A673 (cell line): Measurements from ENCODE around the gene FAM13A. TPM values are rescaled to one million over a fixed set of nuclear protein-coding genes. Genes with fewer than 3 reads are reported as not detected.

ENCODE experiments used
- BruUV-seq: library from RNA; stranded (reverse); fragments of 400-500 nt; replicated peaks from 2 replicates; lab custom pipeline; 2021; lab: Mats Ljungman, UMichigan
- CTCF ChIA-PET: fragments of 300-600 bp; sonication (Branson Sonifier 250); formaldehyde crosslinking; loops from one replicate; lab custom pipeline; 2022; ENCODE audit warnings: antibody characterized with exemption; lab: Charles Lee
- POLR2A ChIA-PET: fragments of 300-600 bp; sonication (Branson Sonifier 250); formaldehyde crosslinking; loops from one replicate; lab custom pipeline; 2022; ENCODE audit warnings: antibody characterized with exemption; ENCODE audit not compliant: low non-redundant PET; lab: Charles Lee
- DNase-seq: peaks from one replicate; pipeline ENCODE4 v3.0.0-alpha.2; 2015; ENCODE audit warnings: low spot score
- H3K27ac ChIP-seq: fragments of 200-600 bp; sonication (generic); 2 replicates; pipeline ENCODE4 v1.5.1; 2016; ENCODE audit warnings: mixed run types, low read depth, mild to moderate bottlenecking, mixed read lengths, antibody characterized with exemption, low read length; ENCODE audit not compliant: poor library complexity, severe bottlenecking
- H3K27me3 ChIP-seq: fragments of 200-600 bp; sonication (generic); replicated peaks from 2 replicates; pipeline ENCODE4 v1.6.1; 2017; ENCODE audit warnings: mixed run types, low read depth, mild to moderate bottlenecking, mixed read lengths, antibody characterized with exemption, low read length; ENCODE audit not compliant: insufficient read depth, poor library complexity
- H3K36me3 ChIP-seq: fragments of 200-600 bp; sonication (generic); 2 replicates; pipeline ENCODE4 v1.6.1; 2016; ENCODE audit warnings: mixed run types, mild to moderate bottlenecking, mixed read lengths, antibody characterized with exemption, low read length; ENCODE audit not compliant: insufficient read depth, poor library complexity, severe bottlenecking
- H3K4me1 ChIP-seq: fragments of 200-600 bp; sonication (generic); 2 replicates; pipeline ENCODE4 v1.6.1; 2017; ENCODE audit warnings: mixed run types, mild to moderate bottlenecking, mixed read lengths, antibody characterized with exemption, low read length; ENCODE audit not compliant: insufficient read depth, poor library complexity, severe bottlenecking
- H3K4me3 ChIP-seq: fragments of 200-600 bp; sonication (generic); 2 replicates; pipeline ENCODE4 v1.5.1; 2016; ENCODE audit warnings: low read depth, mixed run types, mild to moderate bottlenecking, mixed read lengths, low read length; ENCODE audit not compliant: poor library complexity, severe bottlenecking
- H3K9me3 ChIP-seq: fragments of 200-600 bp; sonication (generic); 2 replicates; pipeline ENCODE4 v1.6.1; 2016; ENCODE audit warnings: mixed run types, low read depth, mild to moderate bottlenecking, mixed read lengths, antibody characterized with exemption, low read length; ENCODE audit not compliant: poor library complexity, severe bottlenecking
- EZH2 ChIP-seq: fragments of 200-600 bp; sonication (generic); IDR thresholded peaks from 2 replicates; pipeline ENCODE4 v1.6.1; 2017; ENCODE audit warnings: borderline replicate concordance, low read depth, mild to moderate bottlenecking, mixed read lengths, antibody characterized with exemption, low read length; ENCODE audit not compliant: poor library complexity, severe bottlenecking
- intact Hi-C: fragments of 100-400 bp; cut with micrococcal nuclease; formaldehyde crosslinking; loops from one replicate; pipeline ENCODE4 v1.10.0; 2022; ENCODE audit not compliant: unreplicated experiment
- total RNA-seq: library from RNA; stranded (reverse); gene quantifications from 2 replicates; pipeline ENCODE4 v1.2.3, GENCODE V29; 2021
- TF ChIP-seq, protein P1 (sequence below): fragments of 300-800, 200-600 bp; sonication (generic); conservative IDR thresholded peaks from 2 replicates; pipeline ENCODE4 v1.5.1; 2017; ENCODE audit warnings: low read depth, mild to moderate bottlenecking, antibody characterized with exemption, low read length, moderate library complexity, mixed read lengths

The FAM13A gene
- total RNA-seq, 1 experiment from 2014 or later = 15.5 TPM

GRCh38 chr4:89029591-89029990 lies 27.4 kb downstream of the FAM13A start:
- H3K27ac ChIP-seq = no peak overlapping the region
- no TSS peak for BruUV-seq
- no peaks in the 10 kb centered on the region for H3K4me1 ChIP-seq
- POLR2A ChIA-PET = no interaction called here
- TF ChIP-seq EZH2 = no peak
- TF ChIP-seq, protein P1, sequence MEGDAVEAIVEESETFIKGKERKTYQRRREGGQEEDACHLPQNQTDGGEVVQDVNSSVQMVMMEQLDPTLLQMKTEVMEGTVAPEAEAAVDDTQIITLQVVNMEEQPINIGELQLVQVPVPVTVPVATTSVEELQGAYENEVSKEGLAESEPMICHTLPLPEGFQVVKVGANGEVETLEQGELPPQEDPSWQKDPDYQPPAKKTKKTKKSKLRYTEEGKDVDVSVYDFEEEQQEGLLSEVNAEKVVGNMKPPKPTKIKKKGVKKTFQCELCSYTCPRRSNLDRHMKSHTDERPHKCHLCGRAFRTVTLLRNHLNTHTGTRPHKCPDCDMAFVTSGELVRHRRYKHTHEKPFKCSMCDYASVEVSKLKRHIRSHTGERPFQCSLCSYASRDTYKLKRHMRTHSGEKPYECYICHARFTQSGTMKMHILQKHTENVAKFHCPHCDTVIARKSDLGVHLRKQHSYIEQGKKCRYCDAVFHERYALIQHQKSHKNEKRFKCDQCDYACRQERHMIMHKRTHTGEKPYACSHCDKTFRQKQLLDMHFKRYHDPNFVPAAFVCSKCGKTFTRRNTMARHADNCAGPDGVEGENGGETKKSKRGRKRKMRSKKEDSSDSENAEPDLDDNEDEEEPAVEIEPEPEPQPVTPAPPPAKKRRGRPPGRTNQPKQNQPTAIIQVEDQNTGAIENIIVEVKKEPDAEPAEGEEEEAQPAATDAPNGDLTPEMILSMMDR = no peak
- DNase-seq = no peak
- H3K36me3 ChIP-seq = no peaks in the 10 kb centered on the region
- no peaks in the 10 kb centered on the region for H3K9me3 ChIP-seq
- H3K4me3 ChIP-seq = no peak overlapping the region
- CTCF ChIA-PET = no interaction called here
- no peaks in the 10 kb centered on the region for H3K27me3 ChIP-seq
- intact Hi-C loops = no loop called here

GRCh38 chr4:89026542-89026941 lies 30.4 kb downstream of the FAM13A start:
- BruUV-seq = no TSS peak
- Histone ChIP-seq H3K27me3 (no peaks in the 10 kb centered on the region), H3K9me3 (no peaks in the 10 kb centered on the region), H3K36me3 (no peaks in the 10 kb centered on the region), H3K4me3 (no peak overlapping the region), H3K4me1 (no peaks in the 10 kb centered on the region), H3K27ac (no peak overlapping the region)
- TF ChIP-seq, protein P1 = no peak
- no peak for TF ChIP-seq EZH2
- intact Hi-C loops = no loop called here
- CTCF ChIA-PET = no interaction called here
- DNase-seq = no peak
- POLR2A ChIA-PET = no interaction called here

DNA sequence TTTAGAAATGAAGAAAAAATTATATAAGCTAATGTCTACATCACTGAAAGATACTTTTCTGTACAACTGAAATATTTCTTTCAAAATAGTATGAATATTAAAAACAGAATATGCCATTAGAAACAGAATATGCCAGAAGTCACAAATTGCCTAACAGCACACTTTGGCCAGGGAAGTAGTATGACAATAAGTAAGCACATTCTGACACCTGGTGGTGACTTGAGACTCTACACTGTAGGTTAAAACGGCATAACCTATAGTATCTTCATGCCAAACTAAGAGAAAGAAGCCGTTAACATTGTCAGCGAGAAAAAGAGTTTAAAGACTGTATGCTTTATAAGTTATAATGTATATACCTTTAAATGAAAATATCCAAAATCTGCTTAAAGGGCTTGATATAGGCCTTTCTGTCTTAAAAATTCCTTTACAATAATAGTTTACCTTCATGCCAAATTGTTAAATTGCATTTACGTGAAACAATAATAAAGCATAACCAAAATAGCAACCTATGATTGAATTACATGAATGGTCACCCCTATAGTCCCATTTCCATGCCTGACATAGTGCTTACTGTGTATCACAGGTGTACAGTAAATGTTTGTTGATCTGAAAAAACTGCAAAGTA lies 32.8 kb downstream of the FAM13A start:
- Histone ChIP-seq H3K4me1 (no peaks in the 10 kb centered on the region), H3K36me3 (no peaks in the 10 kb centered on the region), H3K9me3 (no peaks in the 10 kb centered on the region), H3K27ac (no peak overlapping the region), H3K27me3 (no peaks in the 10 kb centered on the region), H3K4me3 (no peak overlapping the region)
- POLR2A ChIA-PET = interaction anchor here (0.6 kb wide), 1 partner anchor 350 kb away, joined by 3 read pairs; no protein-coding TSS in a partner anchor
- TF ChIP-seq, protein P1 = peak; percentile 61
- no peak for TF ChIP-seq EZH2
- DNase-seq = peak; percentile 58
- BruUV-seq = no TSS peak
- intact Hi-C loops = loop anchor here (1.0 to 5.0 kb wide), 3 partner anchors 206 to 497 kb away; no protein-coding TSS in a partner anchor
- CTCF ChIA-PET = no interaction called here
